Type B pancreatic cell (in vitro differentiated cells): ENCODE data around the gene SLC7A9. TPM values are rescaled to one million over a fixed set of nuclear protein-coding genes. Genes with fewer than 3 reads are reported as not detected.
"Not testable (repeated sequence)": the region's sequence is repeated elsewhere in the genome, so short reads cannot be mapped to it uniquely, and the experiment has no call there.

Experiments used
- DNase-seq: peaks from one replicate; pipeline ENCODE4 v3.0.0; 2021; ENCODE audit warnings: mixed read lengths; ENCODE audit not compliant: unreplicated experiment; ENCODE audit errors: extremely low spot score
- H3K27ac Mint-ChIP-seq: 2 replicates; pipeline ENCODE4 v1.8.0; 2021; ENCODE audit warnings: mild to moderate bottlenecking, mixed read lengths
- H3K27me3 Mint-ChIP-seq: 2 replicates; pipeline ENCODE4 v1.8.0; 2021; ENCODE audit warnings: mixed read lengths
- H3K36me3 Mint-ChIP-seq: 2 replicates; pipeline ENCODE4 v1.8.0; 2021; ENCODE audit warnings: mixed read lengths
- H3K4me1 Mint-ChIP-seq: one replicate; pipeline ENCODE4 v1.8.0; 2021; ENCODE audit warnings: mixed read lengths; ENCODE audit not compliant: unreplicated experiment
- H3K4me3 Mint-ChIP-seq: 2 replicates; pipeline ENCODE4 v1.8.0; 2021; ENCODE audit warnings: mild to moderate bottlenecking, mixed read lengths
- H3K9me3 Mint-ChIP-seq: 2 replicates; pipeline ENCODE4 v1.8.0; 2021; ENCODE audit warnings: mixed read lengths
- total RNA-seq: library from RNA; stranded (reverse); gene quantifications from 2 replicates; pipeline ENCODE4 v1.2.1, GENCODE V29; 2021; ENCODE audit warnings: low replicate concordance
- TF ChIP-seq, protein P1 (sequence below): fragments of 200-600 bp; sonication (generic); conservative IDR thresholded peaks from 2 replicates; pipeline ENCODE4 v1.5.0; 2021; ENCODE audit warnings: antibody characterized with exemption, mild to moderate bottlenecking

The SLC7A9 gene
- total RNA-seq, 1 donor from 2014 or later = 3.1 TPM

DNA sequence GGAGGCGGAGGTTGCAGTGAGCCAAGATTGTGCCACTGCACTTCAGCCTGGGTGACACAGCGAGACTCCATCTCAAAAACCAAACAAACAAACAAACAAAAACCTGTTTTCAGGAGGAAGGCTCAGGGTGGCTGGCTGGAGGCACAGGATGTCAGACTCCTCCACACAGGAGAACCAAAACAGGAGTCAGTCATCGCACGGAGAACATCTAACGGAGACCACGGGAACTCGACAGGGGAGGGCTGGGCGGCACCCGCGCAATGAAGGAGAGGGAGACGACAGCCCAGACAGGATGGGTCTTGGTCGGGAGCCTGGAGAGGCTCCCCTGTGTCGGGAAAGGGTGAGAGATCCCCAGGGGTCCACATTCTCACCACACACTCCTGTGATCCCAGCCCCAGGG lies 20.8 kb upstream of the SLC7A9 start:
- no peak for DNase-seq
- TF ChIP-seq, protein P1, sequence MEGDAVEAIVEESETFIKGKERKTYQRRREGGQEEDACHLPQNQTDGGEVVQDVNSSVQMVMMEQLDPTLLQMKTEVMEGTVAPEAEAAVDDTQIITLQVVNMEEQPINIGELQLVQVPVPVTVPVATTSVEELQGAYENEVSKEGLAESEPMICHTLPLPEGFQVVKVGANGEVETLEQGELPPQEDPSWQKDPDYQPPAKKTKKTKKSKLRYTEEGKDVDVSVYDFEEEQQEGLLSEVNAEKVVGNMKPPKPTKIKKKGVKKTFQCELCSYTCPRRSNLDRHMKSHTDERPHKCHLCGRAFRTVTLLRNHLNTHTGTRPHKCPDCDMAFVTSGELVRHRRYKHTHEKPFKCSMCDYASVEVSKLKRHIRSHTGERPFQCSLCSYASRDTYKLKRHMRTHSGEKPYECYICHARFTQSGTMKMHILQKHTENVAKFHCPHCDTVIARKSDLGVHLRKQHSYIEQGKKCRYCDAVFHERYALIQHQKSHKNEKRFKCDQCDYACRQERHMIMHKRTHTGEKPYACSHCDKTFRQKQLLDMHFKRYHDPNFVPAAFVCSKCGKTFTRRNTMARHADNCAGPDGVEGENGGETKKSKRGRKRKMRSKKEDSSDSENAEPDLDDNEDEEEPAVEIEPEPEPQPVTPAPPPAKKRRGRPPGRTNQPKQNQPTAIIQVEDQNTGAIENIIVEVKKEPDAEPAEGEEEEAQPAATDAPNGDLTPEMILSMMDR = no peak
- H3K4me3 Mint-ChIP-seq = no peak overlapping the region
- H3K36me3 Mint-ChIP-seq = peaks cover 36% of the 10 kb centered on the region
- H3K27me3 Mint-ChIP-seq = no peaks in the 10 kb centered on the region
- H3K9me3 Mint-ChIP-seq = peaks cover 15% of the 10 kb centered on the region
- no peaks in the 10 kb centered on the region for H3K4me1 Mint-ChIP-seq
- H3K27ac Mint-ChIP-seq = no peak overlapping the region

DNA sequence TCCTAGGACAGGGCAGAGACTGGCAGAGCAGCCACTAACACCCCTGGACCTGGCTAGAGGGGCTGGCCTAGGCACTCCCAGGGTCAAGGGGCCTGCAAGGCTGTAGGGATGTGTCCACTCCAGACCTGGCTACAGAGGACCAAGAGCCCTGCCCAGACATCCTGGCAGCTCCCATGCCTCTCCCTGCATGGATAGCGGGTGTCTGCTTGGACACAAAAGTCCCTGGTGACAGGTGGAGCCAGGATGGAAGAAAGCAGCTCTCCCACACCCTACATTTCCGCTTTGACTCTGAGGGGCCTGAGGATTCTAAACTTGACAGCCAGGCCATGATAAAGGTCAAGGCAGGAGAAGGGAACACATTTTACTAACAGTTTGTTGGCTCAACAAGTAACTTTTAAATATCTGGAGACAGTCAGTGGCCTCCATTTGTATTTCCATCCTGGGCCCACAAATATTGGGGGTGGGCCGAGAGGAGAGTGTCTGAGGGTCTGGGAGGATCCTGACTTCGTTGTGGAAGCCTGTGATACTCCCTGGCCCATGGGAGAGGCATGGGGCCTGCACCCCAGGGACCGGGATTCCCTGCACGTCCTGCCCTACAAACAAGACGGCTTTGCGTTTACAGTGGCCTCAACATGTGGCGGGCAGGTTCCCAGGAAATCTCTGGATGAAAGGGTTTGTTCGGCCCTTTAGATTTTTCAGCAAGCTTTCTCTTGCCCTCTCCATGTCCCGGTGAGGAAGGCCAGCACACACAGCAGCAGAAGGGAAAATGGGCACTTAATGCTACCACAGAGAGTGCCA lies 19.8 kb upstream of the SLC7A9 start:
- Mint-ChIP-seq H3K4me1 (no peaks in the 10 kb centered on the region), H3K36me3 (peaks cover 30% of the 10 kb centered on the region), H3K9me3 (peaks cover 15% of the 10 kb centered on the region), H3K4me3 (no peak overlapping the region), H3K27ac (no peak overlapping the region), H3K27me3 (no peaks in the 10 kb centered on the region)
- DNase-seq = no peak
- TF ChIP-seq, protein P1 = no peak

DNA sequence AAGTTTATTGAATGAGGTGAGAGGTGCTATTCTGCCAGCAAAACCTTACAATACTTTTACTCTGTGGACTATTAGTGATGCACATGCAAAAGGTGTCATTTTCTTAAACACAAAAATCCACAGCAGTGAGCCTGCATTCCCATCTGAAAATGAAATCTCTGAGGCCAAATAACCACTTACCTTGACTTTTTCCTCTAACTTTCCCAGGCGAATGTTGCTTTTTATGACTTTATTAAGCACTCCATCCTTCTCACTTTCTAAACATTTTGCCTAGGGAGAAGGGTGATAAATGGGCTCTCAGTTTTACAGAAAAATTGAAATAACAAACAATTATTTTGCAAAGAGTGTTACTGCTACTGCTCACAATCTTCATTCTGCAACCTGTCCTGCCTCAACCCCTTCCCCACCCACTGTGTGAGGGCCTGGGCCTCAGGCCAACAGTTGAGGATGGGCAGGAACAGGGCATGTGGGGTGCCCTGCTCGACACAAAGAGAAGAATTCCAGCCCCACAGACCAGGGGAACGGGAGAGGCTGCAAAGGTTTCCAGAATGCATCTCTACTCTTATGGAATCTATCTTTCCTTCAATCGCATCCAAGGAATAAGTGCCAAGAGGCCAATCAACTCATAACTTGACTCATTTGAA lies 18.1 kb upstream of the SLC7A9 start:
- Mint-ChIP-seq H3K27ac (no peak overlapping the region), H3K36me3 (peaks cover 17% of the 10 kb centered on the region), H3K4me3 (no peak overlapping the region), H3K4me1 (no peaks in the 10 kb centered on the region), H3K9me3 (peaks cover 10% of the 10 kb centered on the region), H3K27me3 (no peaks in the 10 kb centered on the region)
- DNase-seq = no peak
- TF ChIP-seq, protein P1 = no peak

DNA sequence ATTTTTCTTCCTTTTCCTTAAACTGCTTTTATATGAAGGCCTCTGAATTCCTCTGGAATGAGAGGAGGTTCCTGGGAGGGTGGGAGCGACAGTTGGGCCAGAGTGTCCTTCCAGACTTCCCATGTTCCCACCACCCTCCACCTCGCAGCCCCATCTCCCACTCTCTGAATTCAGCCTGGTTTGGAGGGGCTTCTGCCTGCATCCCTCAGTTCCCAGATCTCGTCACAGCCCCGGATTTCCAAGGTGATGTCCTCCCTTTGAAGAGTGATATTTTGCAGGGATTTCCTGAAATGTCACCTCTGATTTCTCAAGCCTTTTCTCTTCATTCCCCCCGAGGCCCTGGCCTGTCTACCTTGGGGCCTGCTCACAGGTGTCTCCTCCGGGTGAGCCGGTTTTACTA lies 16.7 kb upstream of the SLC7A9 start:
- TF ChIP-seq, protein P1 = no peak
- Mint-ChIP-seq H3K27ac (no peak overlapping the region), H3K27me3 (no peaks in the 10 kb centered on the region), H3K4me3 (no peak overlapping the region), H3K36me3 (peaks cover 8% of the 10 kb centered on the region), H3K4me1 (no peaks in the 10 kb centered on the region), H3K9me3 (peaks cover 1% of the 10 kb centered on the region)
- DNase-seq = no peak

DNA sequence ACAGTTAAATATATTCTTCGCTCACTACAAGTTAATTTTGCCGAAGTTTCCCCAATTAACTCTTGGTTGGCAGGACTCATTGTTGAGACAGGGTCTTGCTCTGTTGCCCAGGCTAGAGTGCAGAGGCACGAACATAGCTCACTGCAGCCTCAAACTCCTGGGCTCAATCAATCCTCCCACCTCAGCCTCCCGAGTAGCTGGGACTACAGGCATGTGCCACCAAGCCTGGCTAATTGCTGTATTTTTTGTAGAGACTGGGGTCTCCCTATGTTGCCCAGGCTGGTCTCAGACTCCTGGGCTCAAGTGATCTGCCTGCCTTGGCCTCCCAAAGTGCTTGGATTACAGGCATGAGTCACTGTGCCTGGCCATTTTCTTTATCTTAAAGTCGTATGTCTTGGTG lies 15.7 kb upstream of the SLC7A9 start:
- H3K36me3 Mint-ChIP-seq, DNase-seq, H3K27ac Mint-ChIP-seq, H3K9me3 Mint-ChIP-seq, H3K27me3 Mint-ChIP-seq, H3K4me1 Mint-ChIP-seq, H3K4me3 Mint-ChIP-seq: not testable (repeated sequence)

DNA sequence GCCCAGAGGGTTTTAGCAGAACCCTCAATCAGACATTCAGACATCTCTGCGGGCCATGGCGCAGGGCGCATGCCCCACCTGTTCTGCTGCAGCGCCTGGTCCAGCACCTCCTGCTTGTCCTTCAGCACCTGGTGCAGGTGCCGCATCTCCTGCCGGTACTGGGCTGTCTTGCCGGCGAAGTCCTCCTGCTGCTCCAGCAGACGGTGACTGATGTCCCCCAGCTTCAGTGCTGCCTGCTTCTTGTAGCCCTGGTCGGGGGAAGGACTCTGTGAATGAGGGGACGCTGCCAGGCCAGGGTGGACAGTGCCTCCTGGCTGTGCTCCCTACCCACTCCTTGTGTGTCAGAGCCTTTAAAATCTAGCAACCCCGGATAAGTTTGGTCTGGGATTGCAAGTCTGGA lies 12.2 kb upstream of the SLC7A9 start:
- Mint-ChIP-seq H3K9me3 (no peaks in the 10 kb centered on the region), H3K4me1 (no peaks in the 10 kb centered on the region), H3K27me3 (no peaks in the 10 kb centered on the region), H3K4me3 (no peak overlapping the region), H3K27ac (no peak overlapping the region), H3K36me3 (peaks cover 6% of the 10 kb centered on the region)
- TF ChIP-seq, protein P1 = no peak
- no peak for DNase-seq
